SJCRH30 (cell line): ENCODE data around the gene CHCHD1. TPM values are rescaled to one million over a fixed set of nuclear protein-coding genes. Genes with fewer than 3 reads are reported as not detected.
"Not testable (repeated sequence)": the region's sequence is repeated elsewhere in the genome, so short reads cannot be mapped to it uniquely, and the experiment has no call there.

Experiments used
- DNase-seq, 2 experiments: peaks; one replicate each; pipeline ENCODE4 v3.0.0-alpha.2; 2015 to 2020
- H3K27ac ChIP-seq: fragments of 250-450 bp; sonication (Bioruptor Pico); 2 replicates; pipeline ENCODE4 v1.5.1; 2020; ENCODE audit warnings: mild to moderate bottlenecking, moderate library complexity
- H3K27me3 ChIP-seq: fragments of 250-450 bp; sonication (Bioruptor Pico); 2 replicates; pipeline ENCODE4 v1.5.1; 2020; ENCODE audit warnings: mild to moderate bottlenecking, moderate library complexity
- H3K36me3 ChIP-seq: fragments of 250-450 bp; sonication (Bioruptor Pico); 2 replicates; pipeline ENCODE4 v1.5.1; 2020; ENCODE audit warnings: mild to moderate bottlenecking, moderate library complexity
- H3K4me1 ChIP-seq: fragments of 250-450 bp; sonication (Bioruptor Pico); 2 replicates; pipeline ENCODE4 v1.5.1; 2020; ENCODE audit warnings: mild to moderate bottlenecking, moderate library complexity
- H3K4me3 ChIP-seq: fragments of 250-450 bp; sonication (Bioruptor Pico); 2 replicates; pipeline ENCODE4 v1.5.1; 2020; ENCODE audit warnings: mild to moderate bottlenecking, moderate library complexity
- H3K9me3 ChIP-seq: fragments of 250-450 bp; sonication (Bioruptor Pico); replicated peaks from 2 replicates; pipeline ENCODE4 v1.5.1; 2020; ENCODE audit warnings: mild to moderate bottlenecking, moderate library complexity
- total RNA-seq: library from RNA; depleted of rRNA; stranded (reverse); fragments of >200 nt; shearing (Covaris generic); gene quantifications from 2 replicates; pipeline ENCODE4 v1.2.3, GENCODE V29; 2014

Gene CHCHD1
- total RNA-seq, 1 experiment from 2014 or later = 78.2 TPM

GRCh38 chr10:73796035-73796434 is 14.2 kb downstream of the CHCHD1 start:
- H3K4me3 ChIP-seq, H3K27ac ChIP-seq, H3K4me1 ChIP-seq, H3K9me3 ChIP-seq, DNase-seq, H3K27me3 ChIP-seq: not testable (repeated sequence)
- peaks cover 64% of the 10 kb centered on the region for H3K36me3 ChIP-seq

DNA sequence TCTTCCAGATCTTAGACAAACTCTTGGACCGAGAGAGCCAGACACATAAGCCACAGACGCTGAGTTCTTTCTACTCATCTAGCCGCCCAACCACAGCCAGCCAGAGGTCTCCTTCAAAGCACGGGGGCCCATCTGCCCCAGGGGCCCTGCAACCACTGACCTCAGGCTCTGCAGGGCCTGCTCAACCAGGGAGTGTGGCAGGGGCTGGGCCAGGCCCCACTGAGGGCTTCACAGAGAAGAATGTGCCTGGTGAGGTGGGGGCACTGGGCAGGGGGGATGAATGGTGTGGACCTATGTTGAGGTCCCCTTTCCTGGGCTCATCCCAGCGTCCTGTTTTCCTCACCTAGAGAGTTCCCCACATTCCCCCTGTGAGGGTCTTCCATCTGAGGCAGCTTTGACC is 14.9 kb downstream of the CHCHD1 start:
- Histone ChIP-seq H3K36me3 (peaks cover 60% of the 10 kb centered on the region), H3K27ac (no peak overlapping the region), H3K4me3 (no peak overlapping the region), H3K4me1 (no peaks in the 10 kb centered on the region), H3K27me3 (no peaks in the 10 kb centered on the region), H3K9me3 (no peaks in the 10 kb centered on the region)
- DNase-seq = no peak

DNA sequence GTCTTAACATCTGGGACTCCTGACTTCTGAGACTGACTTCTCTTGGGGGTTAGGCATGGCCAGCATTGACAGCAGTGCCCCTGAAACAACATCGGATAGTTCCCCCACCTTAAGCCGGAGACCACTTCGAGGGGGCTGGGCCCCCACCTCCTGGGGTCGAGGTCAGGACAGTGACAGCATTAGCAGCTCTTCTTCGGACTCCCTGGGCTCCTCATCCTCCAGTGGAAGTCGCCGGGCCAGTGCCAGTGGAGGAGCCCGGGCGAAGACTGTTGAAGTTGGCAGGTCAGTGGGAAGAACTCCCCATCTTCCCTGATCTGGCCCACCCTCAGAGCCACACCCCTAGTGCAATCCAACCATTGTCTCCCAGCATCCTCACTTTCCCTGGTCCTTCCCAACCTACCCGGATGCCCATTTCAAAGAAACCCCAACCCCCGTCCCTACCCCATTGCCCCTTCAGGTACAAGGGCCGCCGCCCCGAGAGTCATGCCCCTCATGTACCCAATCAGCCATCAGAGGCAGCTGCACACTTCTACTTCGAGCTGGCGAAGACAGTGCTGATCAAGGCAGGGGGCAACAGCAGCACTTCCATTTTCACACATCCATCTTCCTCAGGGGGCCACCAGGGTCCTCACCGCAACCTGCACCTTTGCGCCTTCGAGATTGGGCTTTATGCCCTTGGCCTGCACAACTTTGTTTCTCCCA is 15.6 kb downstream of the CHCHD1 start:
- H3K36me3 ChIP-seq = peaks cover 67% of the 10 kb centered on the region
- H3K27me3 ChIP-seq = no peaks in the 10 kb centered on the region
- H3K4me1 ChIP-seq = no peaks in the 10 kb centered on the region
- H3K27ac ChIP-seq = no peak overlapping the region
- no peaks in the 10 kb centered on the region for H3K9me3 ChIP-seq
- no peak overlapping the region for H3K4me3 ChIP-seq
- no peak for DNase-seq

- H3K9me3 ChIP-seq = no peaks in the 10 kb centered on the region
- peaks cover 66% of the 10 kb centered on the region for H3K36me3 ChIP-seq
Measured at GRCh38 chr10:73798087-73798486, 16.2 kb downstream of the CHCHD1 start.

DNA sequence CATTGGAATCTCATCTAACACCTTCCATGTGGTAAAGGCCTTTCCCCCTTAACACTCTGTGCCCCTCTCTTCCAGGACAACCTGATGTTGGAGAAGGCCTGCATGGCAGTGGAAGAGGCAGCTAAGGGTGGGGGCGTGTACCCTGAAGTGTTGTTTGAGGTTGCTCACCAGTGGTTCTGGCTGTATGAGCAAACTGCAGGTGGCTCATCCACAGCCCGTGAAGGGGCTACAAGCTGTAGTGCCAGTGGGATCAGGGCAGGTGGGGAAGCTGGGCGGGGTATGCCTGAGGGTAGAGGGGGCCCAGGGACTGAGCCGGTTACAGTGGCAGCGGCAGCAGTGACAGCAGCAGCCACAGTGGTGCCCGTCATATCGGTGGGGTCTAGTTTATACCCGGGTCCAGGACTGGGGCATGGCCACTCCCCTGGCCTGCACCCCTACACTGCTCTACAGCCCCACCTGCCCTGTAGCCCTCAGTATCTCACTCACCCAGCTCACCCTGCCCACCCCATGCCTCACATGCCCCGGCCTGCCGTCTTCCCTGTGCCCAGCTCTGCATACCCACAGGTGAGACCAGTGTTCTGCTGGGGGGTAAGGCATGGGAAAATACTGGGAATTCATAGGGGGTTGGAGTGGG is 17.2 kb downstream of the CHCHD1 start:
- H3K36me3 ChIP-seq = peaks cover 64% of the 10 kb centered on the region

More at GRCh38 chr10:73798087-73798486, 16.2 kb downstream of the CHCHD1 start:
- Histone ChIP-seq H3K27me3 (no peaks in the 10 kb centered on the region), H3K27ac (no peak overlapping the region), H3K4me3 (no peak overlapping the region), H3K4me1 (no peaks in the 10 kb centered on the region)
- DNase-seq = no peak

GRCh38 chr10:73799899-73800559 is 18.2 kb downstream of the CHCHD1 start:
- Histone ChIP-seq H3K36me3 (peaks cover 56% of the 10 kb centered on the region), H3K4me1 (no peaks in the 10 kb centered on the region), H3K27me3 (no peaks in the 10 kb centered on the region), H3K9me3 (no peaks in the 10 kb centered on the region), H3K27ac (no peak overlapping the region), H3K4me3 (no peak overlapping the region)
- no peak for DNase-seq

More for the DNA sequence above, 17.2 kb downstream of the CHCHD1 start:
- H3K4me3 ChIP-seq = no peak overlapping the region
- no peak overlapping the region for H3K27ac ChIP-seq
- H3K27me3 ChIP-seq = no peaks in the 10 kb centered on the region
- no peaks in the 10 kb centered on the region for H3K4me1 ChIP-seq
- DNase-seq = no peak
- H3K9me3 ChIP-seq = no peaks in the 10 kb centered on the region

- Histone ChIP-seq H3K27me3 (no peaks in the 10 kb centered on the region), H3K27ac (no peak overlapping the region), H3K36me3 (peaks cover 57% of the 10 kb centered on the region), H3K9me3 (no peaks in the 10 kb centered on the region), H3K4me3 (no peak overlapping the region), H3K4me1 (no peaks in the 10 kb centered on the region)
- no peak for DNase-seq
Measured at GRCh38 chr10:73800560-73801252, 18.9 kb downstream of the CHCHD1 start.

DNA sequence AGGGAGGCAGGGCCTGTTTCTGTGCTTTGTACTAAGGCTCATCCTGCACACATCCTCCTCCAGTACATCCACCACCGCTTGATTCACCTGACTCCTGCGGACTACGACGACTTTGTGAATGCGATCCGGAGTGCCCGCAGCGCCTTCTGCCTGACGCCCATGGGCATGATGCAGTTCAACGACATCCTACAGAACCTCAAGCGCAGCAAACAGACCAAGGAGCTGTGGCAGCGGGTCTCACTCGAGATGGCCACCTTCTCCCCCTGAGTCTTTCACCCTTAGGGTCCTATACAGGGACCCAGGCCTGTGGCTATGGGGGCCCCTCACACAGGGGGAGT is 19.4 kb downstream of the CHCHD1 start:
- no peaks in the 10 kb centered on the region for H3K4me1 ChIP-seq
- H3K27ac ChIP-seq = no peak overlapping the region
- no peak overlapping the region for H3K4me3 ChIP-seq
- DNase-seq = no peak
- H3K9me3 ChIP-seq = no peaks in the 10 kb centered on the region
- no peaks in the 10 kb centered on the region for H3K27me3 ChIP-seq
- peaks cover 58% of the 10 kb centered on the region for H3K36me3 ChIP-seq

DNA sequence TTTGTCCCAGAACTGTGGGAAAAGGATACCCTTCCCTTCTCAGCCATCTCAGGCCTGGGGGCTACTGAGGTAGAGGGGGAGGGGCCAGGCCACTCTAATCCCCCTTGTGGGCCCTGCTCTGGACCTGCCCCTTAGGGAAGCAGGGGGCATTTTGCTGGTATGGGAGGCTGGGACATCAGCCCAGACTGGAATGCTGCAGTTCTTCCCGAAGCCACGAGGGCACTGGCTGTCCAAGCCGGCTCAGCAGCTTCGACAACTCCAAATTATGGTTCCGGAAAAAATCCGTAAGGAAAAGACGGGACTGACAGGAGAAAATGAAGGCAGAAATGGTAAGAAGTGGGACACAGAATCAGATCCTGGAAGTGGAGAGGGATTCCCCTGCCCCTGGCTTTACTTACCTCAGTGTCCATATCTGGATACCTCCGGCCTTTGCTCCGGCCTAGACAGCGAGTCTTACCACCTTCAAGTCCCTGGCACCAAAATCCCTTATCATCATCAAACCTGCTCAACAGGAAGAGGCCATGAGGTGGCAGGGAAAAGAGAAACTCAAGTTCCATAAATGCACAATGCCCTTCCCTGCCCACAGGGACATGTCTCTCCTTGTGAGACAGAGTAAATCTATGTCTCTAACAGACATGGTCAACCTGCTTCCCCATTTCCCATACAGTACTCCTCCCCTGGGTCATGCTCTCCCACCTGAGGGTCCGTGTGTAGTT is 20.6 kb downstream of the CHCHD1 start:
- Histone ChIP-seq H3K9me3 (no peaks in the 10 kb centered on the region), H3K4me3 (no peak overlapping the region), H3K4me1 (no peaks in the 10 kb centered on the region), H3K27ac (no peak overlapping the region), H3K36me3 (peaks cover 54% of the 10 kb centered on the region), H3K27me3 (no peaks in the 10 kb centered on the region)
- no peak for DNase-seq

DNA sequence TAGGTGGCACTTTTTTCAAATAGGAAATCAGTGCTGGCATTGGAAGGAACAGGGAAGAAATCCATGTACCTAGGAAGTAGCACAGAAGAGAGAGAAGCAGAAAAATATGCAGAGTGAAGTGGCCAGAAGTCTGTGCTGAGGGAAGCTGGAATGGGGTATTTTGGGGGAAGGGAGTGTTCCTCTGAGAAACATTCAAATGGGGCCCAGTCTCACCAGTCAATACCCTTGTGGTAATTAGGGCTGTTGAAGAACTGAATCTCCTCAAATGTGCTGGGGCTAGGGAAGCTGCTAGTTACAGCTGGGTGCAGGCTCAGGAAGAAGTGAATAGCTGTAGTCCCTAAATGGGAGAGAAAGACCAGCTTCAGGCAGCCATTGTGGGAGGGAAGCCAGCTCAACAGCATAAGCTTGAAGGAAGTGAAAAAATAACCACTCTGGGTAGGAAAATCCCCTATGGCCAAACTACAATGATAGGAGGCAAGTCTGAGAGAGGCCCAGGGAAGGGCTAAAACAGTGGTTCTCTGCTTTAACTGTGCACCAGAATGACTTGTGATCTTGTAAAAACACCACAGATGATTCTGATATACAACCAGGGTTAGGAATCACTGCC is 21.9 kb downstream of the CHCHD1 start:
- no peak overlapping the region for H3K27ac ChIP-seq
- no peak overlapping the region for H3K4me3 ChIP-seq
- no peaks in the 10 kb centered on the region for H3K9me3 ChIP-seq
- H3K27me3 ChIP-seq = no peaks in the 10 kb centered on the region
- H3K4me1 ChIP-seq = no peaks in the 10 kb centered on the region
- peaks cover 43% of the 10 kb centered on the region for H3K36me3 ChIP-seq
- DNase-seq = no peak

- Histone ChIP-seq H3K4me1 (no peaks in the 10 kb centered on the region), H3K27ac (no peak overlapping the region), H3K36me3 (peaks cover 38% of the 10 kb centered on the region), H3K4me3 (no peak overlapping the region), H3K27me3 (no peaks in the 10 kb centered on the region), H3K9me3 (no peaks in the 10 kb centered on the region)
- DNase-seq = no peak
Measured at GRCh38 chr10:73806176-73806950, 24.5 kb downstream of the CHCHD1 start.

GRCh38 chr10:73807471-73807870 is 25.6 kb downstream of the CHCHD1 start:
- Histone ChIP-seq H3K27ac (no peak overlapping the region), H3K9me3 (no peaks in the 10 kb centered on the region), H3K27me3 (no peaks in the 10 kb centered on the region), H3K36me3 (peaks cover 28% of the 10 kb centered on the region), H3K4me3 (no peak overlapping the region), H3K4me1 (peaks cover 4% of the 10 kb centered on the region; the same call in 1 of the 2 replicates)
- no peak for DNase-seq

GRCh38 chr10:73808021-73808815 is 26.4 kb downstream of the CHCHD1 start:
- no peak overlapping the region for H3K27ac ChIP-seq
- H3K36me3 ChIP-seq = peaks cover 27% of the 10 kb centered on the region

More at GRCh38 chr10:73808021-73808815, 26.4 kb downstream of the CHCHD1 start:
- peaks cover 6% of the 10 kb centered on the region; the same call in 1 of the 2 replicates for H3K4me1 ChIP-seq
- H3K9me3 ChIP-seq = no peaks in the 10 kb centered on the region
- H3K27me3 ChIP-seq = no peaks in the 10 kb centered on the region
- no peak for DNase-seq
- no peak overlapping the region for H3K4me3 ChIP-seq
